ENCODE data around the gene PHKG2. TPM values are rescaled to one million over a fixed set of nuclear protein-coding genes. Genes with fewer than 3 reads are reported as not detected.

PHKG2 gene
- total and polyA plus RNA-seq, 7 donors, result 10.1 to 21.3 (median 13.2) TPM

- H3K9me3 ChIP-seq, result no peaks in the 10 kb centered on the region
- no peak for ATAC-seq
- no peak overlapping the region for H3K27ac ChIP-seq
- TF ChIP-seq, protein P1, sequence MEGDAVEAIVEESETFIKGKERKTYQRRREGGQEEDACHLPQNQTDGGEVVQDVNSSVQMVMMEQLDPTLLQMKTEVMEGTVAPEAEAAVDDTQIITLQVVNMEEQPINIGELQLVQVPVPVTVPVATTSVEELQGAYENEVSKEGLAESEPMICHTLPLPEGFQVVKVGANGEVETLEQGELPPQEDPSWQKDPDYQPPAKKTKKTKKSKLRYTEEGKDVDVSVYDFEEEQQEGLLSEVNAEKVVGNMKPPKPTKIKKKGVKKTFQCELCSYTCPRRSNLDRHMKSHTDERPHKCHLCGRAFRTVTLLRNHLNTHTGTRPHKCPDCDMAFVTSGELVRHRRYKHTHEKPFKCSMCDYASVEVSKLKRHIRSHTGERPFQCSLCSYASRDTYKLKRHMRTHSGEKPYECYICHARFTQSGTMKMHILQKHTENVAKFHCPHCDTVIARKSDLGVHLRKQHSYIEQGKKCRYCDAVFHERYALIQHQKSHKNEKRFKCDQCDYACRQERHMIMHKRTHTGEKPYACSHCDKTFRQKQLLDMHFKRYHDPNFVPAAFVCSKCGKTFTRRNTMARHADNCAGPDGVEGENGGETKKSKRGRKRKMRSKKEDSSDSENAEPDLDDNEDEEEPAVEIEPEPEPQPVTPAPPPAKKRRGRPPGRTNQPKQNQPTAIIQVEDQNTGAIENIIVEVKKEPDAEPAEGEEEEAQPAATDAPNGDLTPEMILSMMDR (IDR thresholded peaks at IDR 0.05), result no peak
- no peak for DNase-seq
- H3K4me3 ChIP-seq, result no peak overlapping the region
- H3K27me3 ChIP-seq (ENCODE audit: insufficient read depth in 3 of 3, low read length in 2 of 3), result no peaks in the 10 kb centered on the region
- WGBS, 3 donors, result 89 to 90% (median 90%) methylated on average over 4 of the region's 4 CpGs
- no peaks in the 10 kb centered on the region for H3K4me1 ChIP-seq
- intact Hi-C loops (cut with DNase I), result no loop called here
- H3K36me3 ChIP-seq (ENCODE audit: insufficient read depth in 1 of 2, low read depth in 1 of 2), result peaks cover 0 to 54% of the 10 kb centered on the region in 2 donors
Measured at GRCh38 chr16:30750201-30750600, 2.0 kb downstream of the PHKG2 start.

GRCh38 chr16:30750876-30751465 is 2.7 kb downstream of the PHKG2 start:
- Histone ChIP-seq H3K36me3 (ENCODE audit: insufficient read depth in 1 of 2, low read depth in 1 of 2) (peaks cover 0 to 54% of the 10 kb centered on the region in 2 donors), H3K9me3 (no peaks in the 10 kb centered on the region), H3K4me3 (no peak overlapping the region), H3K4me1 (no peaks in the 10 kb centered on the region), H3K27ac (no peak overlapping the region), H3K27me3 (ENCODE audit: insufficient read depth in 3 of 3, low read length in 2 of 3) (no peaks in the 10 kb centered on the region)
- TF ChIP-seq, protein P1 (IDR thresholded peaks at IDR 0.05), result no peak
- ATAC-seq (no peak), DNase-seq (no peak)
- intact Hi-C loops (cut with DNase I), result no loop called here
- WGBS, 3 donors, result 89 to 93% (median 89%) methylated on average over 19 to 20 of the region's 20 CpGs

DNA sequence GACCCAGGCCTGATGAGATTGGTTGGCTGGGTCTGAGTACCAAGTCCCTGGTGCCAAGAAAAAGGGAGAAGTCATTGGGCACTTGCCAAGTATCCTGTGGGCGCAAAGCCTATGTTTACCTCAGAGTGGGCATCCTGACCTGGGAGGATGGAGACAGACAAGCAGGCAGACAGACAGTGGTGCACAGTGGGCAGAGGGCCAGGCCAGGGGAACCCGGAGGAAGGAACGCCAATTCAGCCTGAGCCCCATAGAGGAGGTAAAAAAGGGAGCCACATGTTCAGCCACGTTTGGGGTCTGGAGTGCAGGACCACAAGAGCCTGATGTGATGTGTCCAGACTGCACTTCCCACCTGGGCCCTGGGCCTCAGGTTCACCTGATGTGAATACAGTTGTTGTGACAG is 5.4 kb downstream of the PHKG2 start:
- peaks cover 0 to 76% of the 10 kb centered on the region in 2 donors for H3K36me3 ChIP-seq (ENCODE audit: insufficient read depth in 1 of 2, low read depth in 1 of 2)
- H3K9me3 ChIP-seq, result no peaks in the 10 kb centered on the region
- DNase-seq, result no peak
- ATAC-seq, result no peak
- intact Hi-C loops (cut with DNase I), result no loop called here
- H3K27ac ChIP-seq, result no peak overlapping the region
- no peaks in the 10 kb centered on the region for H3K4me1 ChIP-seq
- WGBS, 3 donors, result 63 to 83% (median 74%) methylated on average over 4 of the region's 4 CpGs
- H3K4me3 ChIP-seq, result no peak overlapping the region
- TF ChIP-seq, protein P1 (IDR thresholded peaks at IDR 0.05), result no peak
- H3K27me3 ChIP-seq (ENCODE audit: insufficient read depth in 3 of 3, low read length in 2 of 3), result no peaks in the 10 kb centered on the region

DNA sequence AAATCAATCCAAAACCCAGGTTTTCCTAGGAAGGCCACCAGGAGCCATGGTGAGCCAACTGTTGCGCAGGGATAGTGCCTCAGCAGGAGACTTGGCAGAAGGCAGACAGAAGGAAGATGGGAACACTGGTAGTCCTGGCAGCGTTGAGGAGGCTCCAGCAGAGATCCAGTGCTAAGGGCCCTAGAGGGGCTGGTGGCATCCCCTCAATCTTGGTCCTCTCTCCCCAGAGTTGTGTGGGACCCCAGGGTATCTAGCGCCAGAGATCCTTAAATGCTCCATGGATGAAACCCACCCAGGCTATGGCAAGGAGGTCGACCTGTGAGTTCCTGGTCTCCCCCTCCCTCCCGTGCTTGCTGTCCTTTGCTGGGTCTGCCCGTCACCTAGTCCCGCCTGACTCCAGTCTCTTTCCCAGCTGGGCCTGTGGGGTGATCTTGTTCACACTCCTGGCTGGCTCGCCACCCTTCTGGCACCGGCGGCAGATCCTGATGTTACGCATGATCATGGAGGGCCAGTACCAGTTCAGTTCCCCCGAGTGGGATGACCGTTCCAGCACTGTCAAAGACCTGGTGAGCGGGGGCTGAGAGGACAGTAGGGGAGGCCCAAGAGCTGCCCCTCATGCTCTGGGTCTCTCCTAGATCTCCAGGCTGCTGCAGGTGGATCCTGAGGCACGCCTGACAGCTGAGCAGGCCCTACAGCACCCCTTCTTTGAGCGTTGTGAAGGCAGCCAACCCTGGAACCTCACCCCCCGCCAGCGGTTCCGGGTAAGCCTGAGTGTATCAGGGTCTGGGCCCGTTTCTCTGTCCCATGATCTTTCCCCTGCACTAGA is 7.9 kb downstream of the PHKG2 start:
- intact Hi-C loops (cut with DNase I), result no loop called here
- Histone ChIP-seq H3K36me3 (ENCODE audit: insufficient read depth in 1 of 2, low read depth in 1 of 2) (peaks cover 0 to 76% of the 10 kb centered on the region in 2 donors), H3K4me1 (peaks cover 5% of the 10 kb centered on the region), H3K4me3 (no peak overlapping the region), H3K9me3 (no peaks in the 10 kb centered on the region), H3K27ac (no peak overlapping the region), H3K27me3 (ENCODE audit: insufficient read depth in 3 of 3, low read length in 2 of 3) (no peaks in the 10 kb centered on the region)
- TF ChIP-seq, protein P1 (IDR thresholded peaks at IDR 0.05), result no peak
- DNase-seq, result no peak
- no peak for ATAC-seq
- 83 to 89% (median 85%) methylated on average over 20 of the region's 20 CpGs for WGBS, 3 donors

Measured in psoas muscle (tissue), 8 donors.